HEK293 (cell line): ENCODE data around the gene ZNF783.
"Not testable (repeated sequence)": the region's sequence is repeated elsewhere in the genome, so short reads cannot be mapped to it uniquely, and the experiment has no call there.

Experiments used
- CTCF ChIP-seq: fragments of 450-650 bp; formaldehyde crosslinking; IDR thresholded peaks from 2 replicates; pipeline ENCODE4 v1.5.1; 2016; ENCODE audit warnings: missing biosample characterization, missing genetic modification characterization
- PRDM1 ChIP-seq: fragments of 450-650 bp; formaldehyde crosslinking; IDR thresholded peaks from 2 replicates; pipeline ENCODE4; 2016; ENCODE audit warnings: missing biosample characterization, missing genetic modification characterization
- REST ChIP-seq: fragments of 450-650 bp; formaldehyde crosslinking; IDR thresholded peaks from 2 replicates; pipeline ENCODE4 v1.5.1; 2016; ENCODE audit warnings: missing biosample characterization, missing genetic modification characterization
- WT1 ChIP-seq: fragments of 450-650 bp; formaldehyde crosslinking; IDR thresholded peaks from 2 replicates; pipeline ENCODE4 v1.5.1; 2016; ENCODE audit warnings: missing biosample characterization, missing genetic modification characterization
- ZBTB8A ChIP-seq: fragments of 450-650 bp; formaldehyde crosslinking; IDR thresholded peaks from 2 replicates; pipeline ENCODE4 v1.5.1; 2016; ENCODE audit warnings: missing biosample characterization, missing genetic modification characterization
- ZNF114 ChIP-seq: fragments of 450-650 bp; formaldehyde crosslinking; IDR thresholded peaks from 2 replicates; pipeline ENCODE4 v1.5.0; 2017; ENCODE audit warnings: missing biosample characterization, missing genetic modification characterization
- ZNF157 ChIP-seq: fragments of 450-650 bp; formaldehyde crosslinking; IDR thresholded peaks from 2 replicates; pipeline ENCODE4 v1.5.1; 2016; ENCODE audit warnings: missing biosample characterization, missing genetic modification characterization
- ZNF529 ChIP-seq: fragments of 450-650 bp; formaldehyde crosslinking; IDR thresholded peaks from 2 replicates; pipeline ENCODE4 v1.5.1; 2017; ENCODE audit warnings: missing genetic modification characterization, missing biosample characterization; ENCODE audit not compliant: insufficient replicate concordance
- ZNF585B ChIP-seq: fragments of 450-650 bp; formaldehyde crosslinking; IDR thresholded peaks from 2 replicates; pipeline ENCODE4 v1.5.1; 2016; ENCODE audit warnings: missing biosample characterization, missing genetic modification characterization
- ZNF701 ChIP-seq: fragments of 450-650 bp; formaldehyde crosslinking; IDR thresholded peaks from 2 replicates; pipeline ENCODE4 v1.5.1; 2016; ENCODE audit warnings: missing biosample characterization, missing genetic modification characterization
- ZNF704 ChIP-seq: fragments of 450-650 bp; formaldehyde crosslinking; IDR thresholded peaks from 2 replicates; pipeline ENCODE4 v1.5.1; 2016; ENCODE audit warnings: missing biosample characterization, missing genetic modification characterization
- ZSCAN5A ChIP-seq: fragments of 450-650 bp; formaldehyde crosslinking; IDR thresholded peaks from 2 replicates; pipeline ENCODE4 v1.5.1; 2016; ENCODE audit warnings: missing biosample characterization, missing genetic modification characterization

- not testable (repeated sequence) for TF ChIP-seq ZNF704 (tag by site-specific recombination); CTCF (tag by site-specific recombination); REST (tag by site-specific recombination); ZBTB8A (tag by site-specific recombination); ZNF114 (tag by site-specific recombination); ZNF157; ZSCAN5A (tag by site-specific recombination); ZNF529 (tag by site-specific recombination); WT1 (tag by site-specific recombination); ZNF585B (tag by site-specific recombination); PRDM1 (tag by site-specific recombination); ZNF701 (tag by site-specific recombination)
Measured at GRCh38 chr7:149251518-149251917, 10.5 kb upstream of the ZNF783 start.
